ENCODE measurements around the gene RACK1. TPM values are rescaled to one million over a fixed set of nuclear protein-coding genes. Genes with fewer than 3 reads are reported as not detected.

Gene RACK1
- total and polyA plus RNA-seq, 2 of the 13 experiments (the other 11 are each of a cell fraction or from before 2014, with no cell fraction given) = 2,514 to 6,141 TPM

DNA sequence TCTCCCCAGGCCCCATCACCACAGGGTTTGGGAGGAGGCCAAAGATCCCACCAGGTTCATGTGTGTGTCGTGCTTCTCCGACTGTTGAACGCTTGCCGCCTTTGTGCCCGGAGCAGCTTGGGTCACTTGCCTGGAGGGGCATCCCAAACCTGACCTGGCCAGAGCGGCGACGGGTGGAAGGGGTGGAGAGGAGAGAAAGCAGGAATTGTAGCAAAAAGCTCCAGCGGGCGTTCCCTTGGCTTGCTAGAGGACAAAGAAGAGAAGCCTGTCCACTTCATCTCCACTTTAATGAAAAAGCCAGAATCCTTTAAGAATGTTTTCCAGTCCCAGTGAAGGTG is 23.6 kb downstream of the RACK1 start (continued):
- TF ChIP-seq REST (IDR thresholded peaks at IDR 0.05; ENCODE audit: borderline replicate concordance in 1 of 2, low read depth in 1 of 2, low read length in 2 of 2) = no peak
- no peak for TF ChIP-seq SMAD1 (CRISPR knock-in tag; IDR thresholded peaks at IDR 0.05; ENCODE audit: borderline replicate concordance, low read depth)
- TF ChIP-seq ZNF138 (CRISPR knock-in tag; IDR thresholded peaks at IDR 0.05; ENCODE audit: low read depth) = no peak
- no peak for TF ChIP-seq PITX1 (CRISPR knock-in tag; IDR thresholded peaks at IDR 0.05)
- no peak for TF ChIP-seq TP53 (CRISPR knock-in tag; conservative IDR thresholded peaks at IDR 0.05)
- TF ChIP-seq, protein P1, sequence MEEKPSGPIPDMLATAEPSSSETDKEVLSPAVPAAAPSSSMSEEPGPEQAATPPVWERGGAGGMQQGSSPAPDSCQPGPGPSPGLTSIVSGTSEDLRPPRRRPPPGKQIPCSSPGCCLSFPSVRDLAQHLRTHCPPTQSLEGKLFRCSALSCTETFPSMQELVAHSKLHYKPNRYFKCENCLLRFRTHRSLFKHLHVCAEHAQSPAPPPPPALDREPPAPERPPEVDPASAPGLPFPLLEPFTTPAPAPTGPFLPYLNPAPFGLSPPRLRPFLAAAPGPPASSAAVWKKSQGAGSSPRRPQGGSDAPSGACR (CRISPR knock-in tag; IDR thresholded peaks at IDR 0.05) = no peak
- no peak for TF ChIP-seq YEATS4 (CRISPR knock-in tag; IDR thresholded peaks at IDR 0.05; ENCODE audit: borderline replicate concordance)
- TF ChIP-seq NCOA2 (CRISPR knock-in tag; IDR thresholded peaks at IDR 0.05) = no peak

Measured in HepG2 (cell line).